ENCODE data around the gene PRDM16. TPM values are rescaled to one million over a fixed set of nuclear protein-coding genes. Genes with fewer than 3 reads are reported as not detected.

PRDM16 gene
- total and polyA plus RNA-seq, 2 of the 8 experiments (the other 6 are each of a cell fraction or from before 2014, with no cell fraction given), result 0.39 to 0.43 TPM

DNA sequence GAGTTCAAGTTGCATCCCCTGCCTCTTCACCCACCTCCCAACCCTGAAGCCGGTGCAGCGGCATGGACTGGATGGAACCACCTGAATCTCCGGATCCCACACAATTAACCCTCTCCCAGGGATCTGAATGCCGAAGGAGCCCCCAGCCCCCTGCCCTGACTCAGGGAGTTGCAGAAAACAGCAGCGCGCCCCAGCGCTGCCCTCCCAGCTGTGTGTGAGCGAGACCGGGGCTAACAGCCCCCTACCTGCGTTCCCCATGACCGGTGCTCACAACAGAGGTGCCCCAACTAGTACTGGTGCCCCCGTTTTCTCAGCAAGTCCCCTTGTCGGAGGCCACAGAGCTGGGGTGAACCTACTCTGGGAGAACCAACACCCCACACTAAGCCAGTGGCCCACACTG lies 136.8 kb downstream of the PRDM16 start:
- no peak overlapping the region for H3K14ac ChIP-seq (ENCODE audit: insufficient read length)
- no peak overlapping the region for H3K9ac ChIP-seq (replicated peaks in 1 of 4; ENCODE audit: extremely low read depth in 1 of 4, low read depth in 3 of 4, low read length in 3 of 4)
- H3K23ac ChIP-seq (ENCODE audit: insufficient read length), result no peak overlapping the region
- H3K27me3 ChIP-seq (replicated peaks in 1 of 4; ENCODE audit: control insufficient read depth in 3 of 4, extremely low read depth in 1 of 4, insufficient read depth in 3 of 4, low read length in 3 of 4), result no peaks in the 10 kb centered on the region; a peak in 1 of 7 replicates
- H2AK5ac ChIP-seq (ENCODE audit: low read depth, low read length), result no peak overlapping the region
- H3K18ac ChIP-seq (ENCODE audit: extremely low read depth, low read length), result no peak overlapping the region
- H3K4me2 ChIP-seq (ENCODE audit: insufficient read depth in 1 of 2, low read depth in 2 of 2, low read length in 2 of 2), result no peak overlapping the region
- H4K8ac ChIP-seq (ENCODE audit: extremely low read depth, insufficient read depth, low read length), result peak overlapping the region; percentile 35; the same call in 1 of the 2 replicates
- CTCF ChIA-PET (ENCODE audit: partially characterized antibody), result interaction anchor here (0.6 kb wide), 1 partner anchor 30 kb away, joined by 3 read pairs; no protein-coding TSS in a partner anchor
- peaks cover 0 to 10% (median 4%) of the 10 kb centered on the region in 4 experiments; a peak in 2 of 7 replicates for H3K4me1 ChIP-seq (replicated peaks in 1 of 4; ENCODE audit: control insufficient read depth in 3 of 4, insufficient read depth in 4 of 4, low read length in 3 of 4)
- no peak overlapping the region for H2BK5ac ChIP-seq (ENCODE audit: low read depth, low read length)
- H2BK20ac ChIP-seq (ENCODE audit: low read length), result no peak overlapping the region
- no peak overlapping the region for H2BK15ac ChIP-seq (ENCODE audit: low read length)
- H3K4ac ChIP-seq (replicated peaks; ENCODE audit: insufficient read length, low read depth, low read length), result no peak overlapping the region
- no peak overlapping the region for H2BK120ac ChIP-seq (replicated peaks; ENCODE audit: low read depth, low read length)
- no peaks in the 10 kb centered on the region for H3K36me3 ChIP-seq (ENCODE audit: control insufficient read depth in 2 of 4, insufficient read depth in 4 of 4, low read length in 3 of 4)
- no peak overlapping the region for H3K56ac ChIP-seq (replicated peaks; ENCODE audit: insufficient read length, low read depth, low read length)
- H3K79me2 ChIP-seq (ENCODE audit: control insufficient read depth in 1 of 2, insufficient read depth in 2 of 2, low read length in 2 of 2), result no peaks in the 10 kb centered on the region
- 88% methylated on average over 13 of the region's 13 CpGs; no CpG with 5 or more reads in 1 of the 2 experiments for WGBS, 2 experiments (ENCODE audit: extremely low coverage in 1 of 2, insufficient coverage in 1 of 2, insufficient read length in 1 of 2, insufficient replicate concordance in 2 of 2, low coverage in 1 of 2, low lambda C conversion rate in 2 of 2, missing lambda C conversion rate in 1 of 2)
- H3K4me3 ChIP-seq (ENCODE audit: extremely low read depth in 1 of 4, insufficient read depth in 2 of 4, low read depth in 3 of 4, low read length in 4 of 4), result no peak overlapping the region
- FAIRE-seq, result no peak
- H2AFZ ChIP-seq (ENCODE audit: low read length), result no peak overlapping the region
- H3K79me1 ChIP-seq (ENCODE audit: low read depth, low read length), result no peaks in the 10 kb centered on the region
- no peak for DNase-seq (ENCODE audit: low read depth in 1 of 2, low spot score in 2 of 2)
- no peaks in the 10 kb centered on the region for H3K23me2 ChIP-seq (ENCODE audit: low read depth, low read length)
- H4K91ac ChIP-seq (replicated peaks; ENCODE audit: insufficient read length, low read length), result peak overlapping the region; percentile 56
- H4K5ac ChIP-seq (ENCODE audit: insufficient read length, low read depth, low read length), result no peak overlapping the region
- H3K9me3 ChIP-seq (ENCODE audit: insufficient read depth in 2 of 2, low read depth in 1 of 2, low read length in 1 of 2), result no peaks in the 10 kb centered on the region
- POLR2A ChIA-PET (ENCODE audit: partially characterized antibody), result no interaction called here
- H3K27ac ChIP-seq (ENCODE audit: low read depth, low read length), result no peak overlapping the region
- no peaks in the 10 kb centered on the region for H4K20me1 ChIP-seq (replicated peaks in 1 of 2; ENCODE audit: control insufficient read depth in 1 of 2, insufficient read depth in 2 of 2, low read length in 2 of 2)
- no peak overlapping the region for H2BK12ac ChIP-seq (ENCODE audit: low read depth, low read length)
- TF ChIP-seq SAP30 (IDR thresholded peaks at IDR 0.05; ENCODE audit: insufficient read depth, insufficient replicate concordance, low read length), result no peak
- TF ChIP-seq EGR1 (IDR thresholded peaks at IDR 0.05; ENCODE audit: borderline replicate concordance, low read depth, low read length), result no peak
- no peak for TF ChIP-seq TAF7 (optimal IDR thresholded peaks at IDR 0.05; ENCODE audit: borderline replicate concordance, low read depth, low read length)
- TF ChIP-seq BACH1 (IDR thresholded peaks at IDR 0.05; ENCODE audit: low read length), result no peak
- TF ChIP-seq KDM1A (IDR thresholded peaks at IDR 0.05; ENCODE audit: borderline replicate concordance, low read length), result no peak
- no peak for TF ChIP-seq HDAC2 (IDR thresholded peaks at IDR 0.05; ENCODE audit: borderline replicate concordance in 1 of 2, low read depth in 2 of 2, low read length in 2 of 2)
- no peak for TF ChIP-seq GTF2F1 (IDR thresholded peaks at IDR 0.05; ENCODE audit: borderline replicate concordance, low read depth, low read length)
- no peak for TF ChIP-seq BRCA1 (IDR thresholded peaks at IDR 0.05; ENCODE audit: low read depth, low read length)

Data from H1 (cell line).